ENCODE measurements around the gene COG1.

Gene COG1

DNA sequence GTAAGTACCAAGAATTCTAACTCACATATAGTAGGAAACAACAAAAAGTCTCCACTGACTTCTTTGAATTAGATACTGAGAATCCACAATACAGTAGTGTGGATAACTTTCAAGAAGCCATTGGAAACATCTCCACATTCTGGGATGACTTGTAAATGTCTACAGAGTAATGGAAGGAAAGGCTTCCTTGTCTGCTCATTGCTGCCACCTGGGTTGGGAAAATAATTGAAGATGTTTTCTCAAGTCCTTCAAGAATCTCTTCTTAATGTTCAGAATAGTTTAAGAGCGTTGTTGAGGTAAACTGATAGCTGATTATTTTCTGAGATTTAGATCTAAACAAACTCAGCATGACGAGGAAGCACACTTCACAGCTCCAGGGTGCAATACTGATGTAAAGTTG lies 54.9 kb downstream of the COG1 start:
- no peak for DNase-seq
- H3K9me3 Mint-ChIP-seq, result no peaks in the 10 kb centered on the region
- H3K4me1 Mint-ChIP-seq (ENCODE audit: low read depth), result no peaks in the 10 kb centered on the region
- H3K27me3 Mint-ChIP-seq, result no peaks in the 10 kb centered on the region
- H3K4me3 Mint-ChIP-seq, result no peak overlapping the region
- peaks cover 52% of the 10 kb centered on the region for H3K36me3 Mint-ChIP-seq (ENCODE audit: low read depth)
- no peak overlapping the region for H3K27ac Mint-ChIP-seq

DNA sequence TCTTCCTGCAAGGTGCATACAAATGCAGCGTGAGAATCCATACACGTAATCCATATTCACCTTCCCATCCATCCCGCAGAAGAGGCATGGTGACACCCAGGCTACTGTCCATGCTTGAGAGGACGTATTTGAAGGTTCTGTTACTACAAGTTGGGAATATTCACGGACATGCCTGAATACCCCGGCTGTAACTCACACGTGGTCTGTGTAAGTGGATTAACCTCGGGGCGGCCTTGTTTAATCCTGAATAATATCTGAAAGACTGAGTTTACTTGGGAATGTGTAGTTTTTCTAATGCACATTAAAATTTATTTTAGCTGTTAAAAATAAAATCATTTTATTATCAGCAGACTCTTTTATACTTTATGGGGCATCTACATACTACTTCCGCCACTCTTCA lies 55.7 kb downstream of the COG1 start:
- no peak for DNase-seq
- no peak overlapping the region for H3K4me3 Mint-ChIP-seq
- no peaks in the 10 kb centered on the region for H3K4me1 Mint-ChIP-seq (ENCODE audit: low read depth)
- no peak overlapping the region for H3K27ac Mint-ChIP-seq
- no peaks in the 10 kb centered on the region for H3K9me3 Mint-ChIP-seq
- no peaks in the 10 kb centered on the region for H3K27me3 Mint-ChIP-seq
- peaks cover 47% of the 10 kb centered on the region for H3K36me3 Mint-ChIP-seq (ENCODE audit: low read depth)

DNA sequence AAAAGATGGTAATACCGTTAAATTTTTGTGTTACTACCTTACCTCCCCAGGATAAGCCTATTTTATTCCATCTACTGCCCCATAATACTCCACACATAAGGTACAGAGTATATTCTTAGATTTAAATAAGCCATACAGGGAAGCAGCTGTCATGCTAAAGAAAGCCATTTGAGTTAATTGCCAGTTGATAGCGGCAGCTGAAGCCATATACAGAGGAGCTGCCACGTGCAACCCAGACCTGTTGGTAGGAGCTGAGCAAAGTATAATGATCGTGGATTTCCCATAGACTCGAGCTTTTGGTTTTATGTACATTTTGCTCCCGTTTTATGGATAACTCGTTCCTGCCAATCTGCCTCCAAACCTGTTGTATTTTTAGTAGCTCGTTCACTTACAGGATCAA lies 56.8 kb downstream of the COG1 start:
- H3K36me3 Mint-ChIP-seq (ENCODE audit: low read depth), result peaks cover 38% of the 10 kb centered on the region
- H3K4me3 Mint-ChIP-seq, result no peak overlapping the region
- DNase-seq, result no peak
- H3K9me3 Mint-ChIP-seq, result no peaks in the 10 kb centered on the region
- no peaks in the 10 kb centered on the region for H3K4me1 Mint-ChIP-seq (ENCODE audit: low read depth)
- no peak overlapping the region for H3K27ac Mint-ChIP-seq
- H3K27me3 Mint-ChIP-seq, result no peaks in the 10 kb centered on the region

DNA sequence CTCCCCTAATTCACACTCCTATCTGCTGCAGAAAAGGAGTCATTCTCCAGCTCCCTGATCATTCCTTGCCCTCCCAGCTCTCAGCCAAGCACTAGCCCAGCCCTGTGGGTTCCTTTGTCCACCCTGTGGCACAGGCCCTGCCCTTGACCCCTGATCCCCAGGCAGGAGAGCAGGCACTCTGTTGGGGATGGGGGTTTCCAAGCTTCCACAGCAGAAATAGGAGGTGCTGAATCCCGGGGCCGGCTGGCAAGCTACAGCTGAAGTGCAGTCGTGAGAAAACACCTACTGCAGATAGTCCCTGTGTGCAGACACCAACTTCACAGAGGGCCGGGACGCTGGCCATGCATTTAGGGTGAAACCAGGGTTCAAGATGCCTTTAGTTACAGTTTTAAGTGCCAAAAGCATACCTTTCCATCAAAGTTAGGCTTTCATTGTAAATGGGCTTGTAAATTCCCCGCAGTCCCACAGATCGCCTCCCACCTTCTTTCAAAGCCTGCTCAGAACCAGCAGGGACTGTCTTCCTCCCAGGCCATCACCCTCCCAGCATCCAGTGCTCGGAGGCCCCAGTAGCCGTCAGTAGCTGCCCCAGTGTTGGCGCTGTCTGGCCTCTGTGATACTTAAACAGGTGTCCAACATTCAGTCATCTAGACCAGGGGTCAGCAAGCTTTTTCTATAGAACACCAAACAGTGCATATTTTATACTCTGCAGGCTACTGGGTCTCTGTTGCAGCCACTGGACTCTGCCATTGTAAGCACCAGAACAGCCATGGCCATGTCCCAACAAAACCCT lies 58.2 kb downstream of the COG1 start:
- no peak for DNase-seq
- Mint-ChIP-seq H3K36me3 (ENCODE audit: low read depth) (peaks cover 26% of the 10 kb centered on the region), H3K4me1 (ENCODE audit: low read depth) (peaks cover 4% of the 10 kb centered on the region), H3K27ac (no peak overlapping the region), H3K9me3 (no peaks in the 10 kb centered on the region), H3K4me3 (no peak overlapping the region), H3K27me3 (no peaks in the 10 kb centered on the region)

DNA sequence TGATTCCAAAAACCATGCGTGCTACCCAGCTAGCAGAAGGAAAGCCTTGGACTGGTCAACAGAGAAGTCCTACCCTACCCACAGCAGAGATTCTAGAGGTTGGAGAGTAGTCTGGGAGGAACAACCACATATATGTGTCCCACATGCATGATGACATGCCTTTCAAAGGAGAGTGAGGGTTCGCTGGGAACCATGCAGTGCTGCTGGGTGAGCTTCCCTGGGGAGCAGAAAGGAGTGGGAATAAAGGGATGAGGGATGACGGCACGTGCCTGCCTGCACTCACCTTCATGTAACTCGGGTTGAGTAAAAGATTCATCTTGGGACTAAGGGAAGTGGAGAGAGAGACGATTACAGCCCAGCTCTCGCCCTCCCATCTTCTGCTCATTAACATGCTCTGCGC lies 59.0 kb downstream of the COG1 start:
- DNase-seq, result no peak

GRCh38 chr17:73255671-73256181 lies 62.9 kb downstream of the COG1 start:
- DNase-seq, result peak; percentile 74
- no peaks in the 10 kb centered on the region for H3K9me3 Mint-ChIP-seq

More for the DNA sequence above, 59.0 kb downstream of the COG1 start:
- H3K4me1 Mint-ChIP-seq (ENCODE audit: low read depth), result peaks cover 4% of the 10 kb centered on the region
- no peaks in the 10 kb centered on the region for H3K27me3 Mint-ChIP-seq
- peaks cover 20% of the 10 kb centered on the region for H3K36me3 Mint-ChIP-seq (ENCODE audit: low read depth)
- H3K4me3 Mint-ChIP-seq, result no peak overlapping the region
- H3K27ac Mint-ChIP-seq, result no peak overlapping the region
- no peaks in the 10 kb centered on the region for H3K9me3 Mint-ChIP-seq

GRCh38 chr17:73256220-73256619 lies 63.4 kb downstream of the COG1 start:
- H3K4me3 Mint-ChIP-seq, result no peak overlapping the region
- H3K4me1 Mint-ChIP-seq (ENCODE audit: low read depth), result peaks cover 4% of the 10 kb centered on the region
- no peaks in the 10 kb centered on the region for H3K36me3 Mint-ChIP-seq (ENCODE audit: low read depth)
- no peaks in the 10 kb centered on the region for H3K9me3 Mint-ChIP-seq
- H3K27ac Mint-ChIP-seq, result no peak overlapping the region
- no peaks in the 10 kb centered on the region for H3K27me3 Mint-ChIP-seq
- DNase-seq, result no peak

More at GRCh38 chr17:73255671-73256181, 62.9 kb downstream of the COG1 start:
- H3K27me3 Mint-ChIP-seq, result no peaks in the 10 kb centered on the region
- H3K27ac Mint-ChIP-seq, result no peak overlapping the region
- no peaks in the 10 kb centered on the region for H3K36me3 Mint-ChIP-seq (ENCODE audit: low read depth)
- H3K4me3 Mint-ChIP-seq, result no peak overlapping the region
- H3K4me1 Mint-ChIP-seq (ENCODE audit: low read depth), result peaks cover 4% of the 10 kb centered on the region

DNA sequence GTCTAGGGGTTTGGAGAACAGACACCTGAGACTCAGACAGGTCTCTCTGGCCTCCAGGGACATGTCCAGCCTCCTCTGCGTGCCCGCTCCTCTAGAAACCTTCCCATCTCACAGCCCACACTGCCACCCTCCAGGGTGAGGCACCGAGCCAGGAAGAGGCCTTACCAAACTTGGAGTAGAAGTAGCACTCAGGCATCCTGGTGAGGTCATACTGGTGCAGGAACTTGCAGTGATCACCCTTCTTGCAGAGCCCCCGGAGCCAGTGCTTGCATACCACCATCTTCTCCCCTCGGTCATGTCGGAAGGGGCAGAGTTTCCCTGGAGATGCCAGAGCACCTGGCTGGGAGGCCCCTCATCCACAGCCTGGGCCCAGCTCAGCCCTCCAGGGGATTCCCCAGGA lies 64.7 kb downstream of the COG1 start:
- no peak for DNase-seq
- no peak overlapping the region for H3K4me3 Mint-ChIP-seq
- H3K9me3 Mint-ChIP-seq, result no peaks in the 10 kb centered on the region
- no peaks in the 10 kb centered on the region for H3K27me3 Mint-ChIP-seq
- H3K36me3 Mint-ChIP-seq (ENCODE audit: low read depth), result no peaks in the 10 kb centered on the region
- H3K27ac Mint-ChIP-seq, result no peak overlapping the region
- peaks cover 4% of the 10 kb centered on the region for H3K4me1 Mint-ChIP-seq (ENCODE audit: low read depth)
